Epithelial cell of esophagus (primary cell): ENCODE results near the gene SHROOM1.
A peak's percentile ranks its signal among the peaks of the same experiment; 100 is the strongest.

Source experiments
- DNase-seq: peaks from one replicate; pipeline ENCODE4 v3.0.0; 2010; ENCODE audit warnings: low read depth
- H3K4me3 ChIP-seq: 2 replicates; pipeline ENCODE4 v1.5.1; 2011; ENCODE audit warnings: mild to moderate bottlenecking, low read length, control low read depth
- TF ChIP-seq, protein P1 (sequence below): IDR thresholded peaks from 2 replicates; pipeline ENCODE4 v1.5.1; 2011; ENCODE audit warnings: low read depth, mild to moderate bottlenecking, low read length, control low read depth, inconsistent platforms; ENCODE audit not compliant: insufficient read depth; ENCODE audit errors: missing control alignments

Gene SHROOM1

DNA sequence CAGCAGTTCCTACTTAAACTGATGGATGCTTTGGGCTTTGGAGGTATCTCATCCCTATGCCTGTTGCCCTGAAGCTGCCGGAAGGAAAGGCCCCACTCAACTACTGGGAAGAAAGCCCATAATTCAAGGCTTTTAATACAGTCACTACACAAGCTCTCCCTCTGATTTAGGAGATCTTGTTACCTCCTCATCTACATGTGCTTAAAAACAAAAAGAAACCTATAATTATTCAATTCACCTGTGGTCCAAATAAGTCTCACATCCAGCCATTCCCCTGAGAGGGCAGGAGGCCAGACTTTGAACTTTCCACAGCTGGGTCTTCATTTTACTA is 42.3 kb upstream of the SHROOM1 start:
- no peak for DNase-seq
- TF ChIP-seq, protein P1, sequence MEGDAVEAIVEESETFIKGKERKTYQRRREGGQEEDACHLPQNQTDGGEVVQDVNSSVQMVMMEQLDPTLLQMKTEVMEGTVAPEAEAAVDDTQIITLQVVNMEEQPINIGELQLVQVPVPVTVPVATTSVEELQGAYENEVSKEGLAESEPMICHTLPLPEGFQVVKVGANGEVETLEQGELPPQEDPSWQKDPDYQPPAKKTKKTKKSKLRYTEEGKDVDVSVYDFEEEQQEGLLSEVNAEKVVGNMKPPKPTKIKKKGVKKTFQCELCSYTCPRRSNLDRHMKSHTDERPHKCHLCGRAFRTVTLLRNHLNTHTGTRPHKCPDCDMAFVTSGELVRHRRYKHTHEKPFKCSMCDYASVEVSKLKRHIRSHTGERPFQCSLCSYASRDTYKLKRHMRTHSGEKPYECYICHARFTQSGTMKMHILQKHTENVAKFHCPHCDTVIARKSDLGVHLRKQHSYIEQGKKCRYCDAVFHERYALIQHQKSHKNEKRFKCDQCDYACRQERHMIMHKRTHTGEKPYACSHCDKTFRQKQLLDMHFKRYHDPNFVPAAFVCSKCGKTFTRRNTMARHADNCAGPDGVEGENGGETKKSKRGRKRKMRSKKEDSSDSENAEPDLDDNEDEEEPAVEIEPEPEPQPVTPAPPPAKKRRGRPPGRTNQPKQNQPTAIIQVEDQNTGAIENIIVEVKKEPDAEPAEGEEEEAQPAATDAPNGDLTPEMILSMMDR = no peak
- H3K4me3 ChIP-seq = no peak overlapping the region

GRCh38 chr5:132871459-132872284 is 41.2 kb upstream of the SHROOM1 start:
- TF ChIP-seq, protein P1 = no peak
- DNase-seq = no peak
- H3K4me3 ChIP-seq = no peak overlapping the region

- TF ChIP-seq, protein P1 = no peak
- DNase-seq = no peak
- no peak overlapping the region for H3K4me3 ChIP-seq
Observed at GRCh38 chr5:132870801-132871200, 40.4 kb upstream of the SHROOM1 start.

- no peak for DNase-seq
- TF ChIP-seq, protein P1 = no peak
- no peak overlapping the region for H3K4me3 ChIP-seq
Observed at GRCh38 chr5:132868754-132869153, 38.3 kb upstream of the SHROOM1 start.

- H3K4me3 ChIP-seq = peak overlapping the region; percentile 84
- TF ChIP-seq, protein P1 = no peak
- no peak for DNase-seq
Observed at GRCh38 chr5:132867046-132867451, 36.6 kb upstream of the SHROOM1 start.

- TF ChIP-seq, protein P1 = peak; percentile 23
- DNase-seq = peak; percentile 100
- H3K4me3 ChIP-seq = peak within 1 kb of the TSS; percentile 84
Observed at GRCh38 chr5:132866342-132867045, 36.0 kb upstream of the SHROOM1 start, which contains the start of the genes GDF9 and UQCRQ. Gene GDF9 (minus strand): TSS chr5:132866469. CDS start chr5:132864533, 1,936 bp downstream. Gene UQCRQ (plus strand): TSS chr5:132866642. CDS start chr5:132866882, 240 bp downstream.
